HG03039 (cell line): ENCODE data around the gene ZNF524.
A peak's percentile ranks its signal among the peaks of the same experiment; 100 is the strongest.
"Not testable (repeated sequence)": the region's sequence is repeated elsewhere in the genome, so short reads cannot be mapped to it uniquely, and the experiment has no call there.

ENCODE experiments used
- ATAC-seq: cut with Tn5 transposase; IDR thresholded peaks from one replicate; pipeline ENCODE4 v1.9.1; 2021; ENCODE audit warnings: mild to moderate bottlenecking, moderate library complexity; ENCODE audit not compliant: unreplicated experiment

Gene ZNF524

GRCh38 chr19:55581145-55581822, 18.8 kb upstream of the ZNF524 start:
- ATAC-seq: no peak

GRCh38 chr19:55581823-55582223, 18.3 kb upstream of the ZNF524 start:
- no peak for ATAC-seq

- not testable (repeated sequence) for ATAC-seq
Observed at GRCh38 chr19:55582284-55582683, 17.8 kb upstream of the ZNF524 start.

- not testable (repeated sequence) for ATAC-seq
Observed at GRCh38 chr19:55583897-55584296, 16.2 kb upstream of the ZNF524 start.

GRCh38 chr19:55584871-55585270, 15.2 kb upstream of the ZNF524 start:
- ATAC-seq: no peak

GRCh38 chr19:55585658-55586339, 14.3 kb upstream of the ZNF524 start:
- ATAC-seq: no peak

GRCh38 chr19:55586976-55587668, 13.0 kb upstream of the ZNF524 start:
- ATAC-seq: no peak

GRCh38 chr19:55588738-55589137, 11.3 kb upstream of the ZNF524 start:
- ATAC-seq: no peak

GRCh38 chr19:55590109-55590508, 10.0 kb upstream of the ZNF524 start:
- ATAC-seq: no peak

GRCh38 chr19:55590617-55591016, 9.5 kb upstream of the ZNF524 start:
- no peak for ATAC-seq

- no peak for ATAC-seq
Observed at GRCh38 chr19:55591555-55591954, 8.5 kb upstream of the ZNF524 start.

GRCh38 chr19:55592391-55593090, 7.5 kb upstream of the ZNF524 start:
- ATAC-seq: no peak

GRCh38 chr19:55593096-55593772, 6.9 kb upstream of the ZNF524 start:
- no peak for ATAC-seq

- no peak for ATAC-seq
Observed at GRCh38 chr19:55594996-55595545, 5.0 kb upstream of the ZNF524 start.

- no peak for ATAC-seq
Observed at GRCh38 chr19:55596304-55596703, 3.8 kb upstream of the ZNF524 start.

- ATAC-seq: no peak
Observed at GRCh38 chr19:55597501-55597921, 2.6 kb upstream of the ZNF524 start.

GRCh38 chr19:55598034-55598433, 2.1 kb upstream of the ZNF524 start:
- ATAC-seq: no peak

- ATAC-seq: peak; percentile 43
Observed at GRCh38 chr19:55598719-55599467, 1.2 kb upstream of the ZNF524 start.

- ATAC-seq: peak; percentile 39
Observed at GRCh38 chr19:55599468-55599841, 633 bp upstream of the ZNF524 start, which contains the start of gene FIZ1. TSS of gene FIZ1 (minus strand) at chr19:55599517. CDS start at chr19:55597865, 1,652 bp downstream.

GRCh38 chr19:55600662-55601028, 557 bp downstream of the ZNF524 start:
- ATAC-seq: no peak
